ENCODE data around the gene SEMA4B. TPM values are rescaled to one million over a fixed set of nuclear protein-coding genes. Genes with fewer than 3 reads are reported as not detected.

Gene SEMA4B
- total RNA-seq, 1 experiment from 2014 or later = 32.5 TPM

GRCh38 chr15:90225504-90226234 is 24.5 kb downstream of the SEMA4B start:
- no peak overlapping the region for H3K23ac ChIP-seq (ENCODE audit: insufficient read length, low read depth, low read length)
- no peak for DNase-seq
- no peak overlapping the region for H2AK5ac ChIP-seq (ENCODE audit: insufficient read length, low read length)
- peaks cover 0 to 4% of the 10 kb centered on the region in 2 experiments; a peak in 1 of 4 replicates for H3K4me1 Mint-ChIP-seq
- H3K27me3 ChIP-seq (ENCODE audit: insufficient read depth, low read length) = no peaks in the 10 kb centered on the region
- H3K9me3 ChIP-seq (ENCODE audit: control insufficient read depth, low read depth, low read length) = no peaks in the 10 kb centered on the region
- no peak overlapping the region for H4K5ac ChIP-seq (ENCODE audit: insufficient read length, low read depth, low read length)
- H2BK12ac ChIP-seq (ENCODE audit: insufficient read length, low read depth, low read length) = no peak overlapping the region
- H3K36me3 Mint-ChIP-seq (ENCODE audit: insufficient read depth in 1 of 3, low read depth in 3 of 3) = peaks cover 32 to 64% (median 59%) of the 10 kb centered on the region in 3 experiments
- H3K27me3 Mint-ChIP-seq (ENCODE audit: low read depth) = no peaks in the 10 kb centered on the region
- no peaks in the 10 kb centered on the region for H3K23me2 ChIP-seq (ENCODE audit: insufficient read length, low read depth, low read length, poor library complexity, severe bottlenecking)
- no peak overlapping the region for H3K9ac ChIP-seq (ENCODE audit: extremely low read depth, insufficient read length, low read length)
- H3K79me1 ChIP-seq (ENCODE audit: insufficient read depth, low read depth, low read length, poor library complexity, severe bottlenecking) = no peaks in the 10 kb centered on the region
- no peaks in the 10 kb centered on the region for H3K9me3 Mint-ChIP-seq
- H3K14ac ChIP-seq (ENCODE audit: insufficient read depth, low read length) = no peak overlapping the region
- H4K8ac ChIP-seq (replicated peaks; ENCODE audit: insufficient read length, low read depth, low read length) = no peak overlapping the region
- no peak overlapping the region for H2BK5ac ChIP-seq (ENCODE audit: insufficient read length, low read length)
- H4K20me1 ChIP-seq (ENCODE audit: control insufficient read depth, insufficient read depth, insufficient read length) = no peaks in the 10 kb centered on the region
- no peak overlapping the region for H3T11ph ChIP-seq (ENCODE audit: low read length)
- no peak overlapping the region for H3K4me3 Mint-ChIP-seq
- H3K79me2 ChIP-seq (ENCODE audit: insufficient read depth, low read length) = no peaks in the 10 kb centered on the region
- H2BK15ac ChIP-seq (ENCODE audit: low read depth, low read length) = no peak overlapping the region
- H2AFZ ChIP-seq (ENCODE audit: low read length) = no peak overlapping the region
- no peak overlapping the region for H3K4ac ChIP-seq (ENCODE audit: low read depth, low read length)
- H2BK120ac ChIP-seq (ENCODE audit: low read depth, low read length, poor library complexity, severe bottlenecking) = no peak overlapping the region
- no peak overlapping the region for H2BK20ac ChIP-seq (ENCODE audit: low read depth, low read length, poor library complexity, severe bottlenecking)
- H3K18ac ChIP-seq (ENCODE audit: insufficient read length, low read depth, low read length) = no peak overlapping the region
- no CpG with 5 or more reads among the region's 18 CpGs for WGBS (ENCODE audit: extremely low coverage, insufficient read length, low lambda C conversion rate)
- H4K91ac ChIP-seq (ENCODE audit: insufficient read length, low read depth, low read length) = no peak overlapping the region
- no peak overlapping the region for H3K56ac ChIP-seq (ENCODE audit: insufficient read length, low read depth, low read length)
- no peak for TF ChIP-seq CTCF (conservative IDR thresholded peaks at IDR 0.05)
- no peak overlapping the region for H3K27ac ChIP-seq (ENCODE audit: insufficient read length, low read depth, low read length)
- no peaks in the 10 kb centered on the region for H3K4me1 ChIP-seq (ENCODE audit: insufficient read depth, low read length)
- H3K27ac Mint-ChIP-seq = no peak overlapping the region
- H3K4me2 ChIP-seq (ENCODE audit: insufficient read depth, insufficient read length, low read length) = no peak overlapping the region

Measured in H9 (cell line).